Measurements from ENCODE around the gene CCDC87.

CCDC87 gene

GRCh38 chr11:66579017-66579606 is 13.8 kb downstream of the CCDC87 start:
- peak; percentile 92 for DNase-seq (ENCODE audit: low spot score)

DNA sequence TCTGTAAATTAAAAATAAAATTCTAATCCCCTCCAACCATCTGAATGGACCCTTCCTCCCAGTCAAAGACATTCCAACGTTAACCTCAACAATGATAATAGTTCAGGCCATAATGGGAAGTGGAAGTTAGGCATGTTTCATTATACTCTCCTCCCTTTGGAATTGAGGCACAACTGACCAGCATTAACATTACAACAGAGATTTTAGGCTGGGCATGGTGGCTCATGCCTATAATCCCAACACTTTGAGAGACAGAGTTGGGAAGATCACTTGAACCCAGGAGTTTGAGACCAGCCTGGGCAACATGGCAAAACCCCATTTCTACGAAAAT is 22.0 kb downstream of the CCDC87 start:
- DNase-seq (ENCODE audit: low spot score), result no peak

GRCh38 chr11:66570079-66570849 is 22.6 kb downstream of the CCDC87 start:
- no peak for DNase-seq (ENCODE audit: low spot score)

DNA sequence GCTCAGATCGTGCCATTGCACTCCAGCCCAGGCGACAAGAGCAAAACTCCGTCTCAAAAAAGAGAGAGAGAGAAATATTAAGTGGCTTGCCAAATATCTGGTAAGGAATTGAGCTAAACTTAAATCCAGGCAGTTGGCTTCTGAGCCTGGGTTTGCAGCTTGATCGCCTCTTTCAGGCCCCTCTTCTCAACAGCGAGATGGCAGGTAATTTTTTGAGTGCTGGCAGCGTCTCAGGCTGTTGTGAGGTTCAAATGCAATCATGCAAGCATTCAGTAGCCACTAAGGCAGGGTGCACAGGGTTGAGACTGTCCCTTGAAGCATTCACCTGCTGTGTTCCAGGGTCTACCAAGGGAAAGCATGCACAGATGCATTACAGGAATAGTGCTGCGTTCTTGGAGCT is 23.8 kb downstream of the CCDC87 start:
- no peak for DNase-seq (ENCODE audit: low spot score)

DNA sequence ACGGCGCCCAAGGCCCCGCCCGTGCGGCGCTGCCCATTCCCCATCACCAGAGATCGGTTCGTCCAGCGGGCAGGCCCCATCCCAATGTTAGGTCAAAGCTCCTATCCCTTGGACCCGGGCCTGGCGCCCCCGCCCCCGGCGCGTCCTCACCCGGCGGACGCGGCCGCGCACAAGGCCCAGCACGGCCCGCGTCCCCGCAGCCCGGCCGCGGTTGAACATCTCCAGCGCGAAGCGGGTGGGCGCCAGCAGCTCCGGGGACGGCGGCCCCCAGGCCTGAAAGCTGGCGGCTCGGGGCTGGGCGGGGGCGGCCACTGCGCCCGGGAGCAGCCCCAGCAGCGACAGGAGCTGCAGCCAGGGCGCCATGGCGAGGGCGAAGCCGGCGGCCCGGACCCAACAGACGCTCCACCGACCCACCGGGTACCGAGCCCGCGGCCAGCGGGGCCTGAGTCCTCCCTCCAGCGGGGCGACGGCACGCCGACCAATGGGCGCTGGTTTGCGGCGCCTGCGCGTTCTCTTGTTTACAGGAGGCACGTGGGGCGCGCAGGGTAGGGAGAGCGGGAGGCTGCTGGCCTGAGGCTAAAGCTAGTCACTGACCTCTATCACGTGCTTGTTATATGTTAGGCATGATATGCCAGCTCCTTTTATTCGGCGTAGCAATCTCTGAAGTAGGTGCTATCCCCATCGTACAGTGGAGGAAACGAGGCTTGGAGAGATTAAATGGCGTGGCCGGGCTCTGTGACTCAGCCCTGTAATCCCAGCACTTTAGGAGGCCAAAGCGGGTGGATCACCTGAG is 24.5 kb downstream of the CCDC87 start, which contains the start of gene CTSF:
TSS of gene CTSF (minus strand) at position 483 of the 793 bp plus-strand sequence. CDS start at position 363, 120 bp downstream.
- peak; percentile 99 for DNase-seq (ENCODE audit: low spot score)

GRCh38 chr11:66567787-66568123 is 25.1 kb downstream of the CCDC87 start:
- DNase-seq (ENCODE audit: low spot score), result no peak

GRCh38 chr11:66566221-66566620 is 26.6 kb downstream of the CCDC87 start:
- DNase-seq (ENCODE audit: low spot score), result no peak

- no peak for DNase-seq (ENCODE audit: low spot score)
Observed at GRCh38 chr11:66564984-66565383, 27.9 kb downstream of the CCDC87 start.

- DNase-seq (ENCODE audit: low spot score), result no peak
Observed at GRCh38 chr11:66564538-66564937, 28.3 kb downstream of the CCDC87 start.

DNA sequence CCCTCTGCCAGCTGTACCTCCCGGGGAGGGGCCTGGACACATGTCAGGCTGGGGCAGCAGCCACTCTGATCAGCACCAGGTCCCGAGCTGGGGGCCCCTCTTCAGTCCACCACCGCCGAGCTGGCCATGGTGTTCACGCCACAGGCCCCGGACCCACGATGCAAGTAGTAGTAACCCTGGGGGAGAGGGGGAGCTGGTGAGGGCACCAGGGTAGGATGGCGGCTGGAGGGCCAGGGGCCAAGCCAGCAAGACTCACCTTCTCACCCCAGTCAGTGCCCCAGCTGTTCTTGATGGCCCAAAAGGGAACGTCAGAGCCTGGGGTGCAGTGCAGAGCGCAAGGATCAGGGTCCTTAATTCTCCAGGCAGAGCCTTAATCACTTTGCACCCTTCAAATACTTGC is 29.0 kb downstream of the CCDC87 start:
- DNase-seq (ENCODE audit: low spot score), result no peak

DNA sequence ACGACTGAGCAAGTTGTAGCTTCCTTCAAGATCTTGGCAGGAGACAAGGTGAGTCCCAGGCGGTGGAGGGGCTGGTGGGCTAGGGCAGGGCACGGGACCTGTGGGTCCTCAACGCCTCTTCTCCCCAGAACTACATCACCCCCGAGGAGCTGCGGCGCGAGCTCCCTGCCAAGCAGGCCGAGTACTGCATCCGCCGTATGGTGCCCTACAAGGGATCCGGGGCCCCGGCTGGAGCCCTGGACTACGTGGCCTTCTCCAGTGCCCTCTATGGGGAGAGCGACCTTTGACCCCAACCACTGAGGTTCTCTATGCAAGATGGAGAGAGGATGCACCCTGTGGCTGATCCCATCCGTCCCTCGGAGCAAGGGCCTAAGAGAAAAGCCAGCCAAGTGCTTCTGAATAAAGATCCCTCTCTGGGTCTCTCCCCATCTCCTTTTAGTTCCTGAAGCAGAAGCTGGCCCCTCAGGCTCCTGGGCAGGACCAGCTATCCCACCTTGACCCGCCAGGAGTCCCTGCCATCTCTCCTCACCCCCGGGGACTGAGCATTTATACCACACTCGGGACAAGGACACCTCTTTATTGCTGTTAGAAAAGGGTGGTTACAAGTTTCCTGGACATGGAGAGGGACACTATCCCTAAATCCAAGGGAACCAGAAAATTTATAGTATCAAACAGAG is 29.8 kb downstream of the CCDC87 start:
- no peak for DNase-seq (ENCODE audit: low spot score)

DNA sequence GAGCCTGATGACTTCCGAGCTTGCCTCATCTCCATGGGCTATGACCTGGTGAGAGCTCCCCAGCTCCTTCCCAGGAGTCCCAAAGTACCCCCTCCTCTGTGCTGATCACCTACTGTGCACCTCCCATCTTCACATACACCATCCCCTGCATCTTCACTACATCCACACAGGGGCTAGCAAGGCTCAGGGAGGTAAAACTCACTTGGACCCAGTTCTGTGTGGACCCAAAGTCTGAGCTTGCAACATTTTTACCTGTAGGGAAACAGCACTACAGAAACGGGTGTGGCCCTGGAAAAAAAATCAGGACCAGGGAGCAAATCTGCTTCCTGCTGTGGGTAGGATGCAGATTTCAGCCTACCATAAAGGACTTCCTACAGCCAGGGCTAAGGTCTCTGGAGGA is 30.6 kb downstream of the CCDC87 start:
- DNase-seq (ENCODE audit: low spot score), result no peak

GRCh38 chr11:66561975-66562248 is 31.0 kb downstream of the CCDC87 start:
- DNase-seq (ENCODE audit: low spot score), result no peak

GRCh38 chr11:66561178-66561974 is 31.5 kb downstream of the CCDC87 start:
- no peak for DNase-seq (ENCODE audit: low spot score)

GRCh38 chr11:66559866-66560676 is 32.8 kb downstream of the CCDC87 start:
- DNase-seq (ENCODE audit: low spot score), result no peak

DNA sequence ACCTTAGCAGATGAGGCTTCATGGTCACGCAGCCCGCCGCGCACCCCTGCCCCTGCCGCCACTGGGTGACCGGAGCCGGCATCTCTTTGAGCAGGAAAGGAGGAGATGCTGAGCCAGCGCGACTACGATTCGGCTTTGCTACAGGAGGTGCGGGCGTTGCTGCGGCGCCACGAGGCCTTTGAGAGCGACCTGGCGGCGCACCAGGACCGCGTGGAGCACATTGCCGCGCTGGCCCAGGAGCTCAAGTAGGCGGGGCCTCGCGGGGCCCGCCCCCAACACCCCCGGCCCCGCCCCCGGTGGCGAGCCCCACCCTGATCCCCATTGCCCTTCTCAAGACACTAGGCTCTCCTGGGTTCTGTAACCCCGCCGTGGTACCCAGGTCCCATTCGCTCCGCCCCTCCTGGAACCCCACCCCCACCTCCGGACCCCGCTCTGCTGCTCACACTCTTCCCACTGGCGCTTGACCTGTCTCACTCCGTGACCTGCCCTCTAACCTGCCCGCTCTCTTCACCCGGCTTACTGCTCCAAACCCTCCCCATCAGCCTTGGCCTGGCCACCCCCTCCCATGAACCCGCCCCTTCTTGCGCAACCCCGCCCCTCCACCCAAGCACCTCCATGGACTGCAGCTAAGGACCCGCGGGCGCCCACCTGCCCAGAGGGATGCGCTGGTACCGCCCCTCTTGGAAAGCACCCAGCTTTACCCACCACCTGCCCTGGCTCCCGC is 33.6 kb downstream of the CCDC87 start:
- peak; percentile 47 for DNase-seq (ENCODE audit: low spot score)

- DNase-seq (ENCODE audit: low spot score), result no peak
Observed at GRCh38 chr11:66557733-66558326, 35.0 kb downstream of the CCDC87 start.

GRCh38 chr11:66556086-66556485 is 36.8 kb downstream of the CCDC87 start:
- no peak for DNase-seq (ENCODE audit: low spot score)

DNA sequence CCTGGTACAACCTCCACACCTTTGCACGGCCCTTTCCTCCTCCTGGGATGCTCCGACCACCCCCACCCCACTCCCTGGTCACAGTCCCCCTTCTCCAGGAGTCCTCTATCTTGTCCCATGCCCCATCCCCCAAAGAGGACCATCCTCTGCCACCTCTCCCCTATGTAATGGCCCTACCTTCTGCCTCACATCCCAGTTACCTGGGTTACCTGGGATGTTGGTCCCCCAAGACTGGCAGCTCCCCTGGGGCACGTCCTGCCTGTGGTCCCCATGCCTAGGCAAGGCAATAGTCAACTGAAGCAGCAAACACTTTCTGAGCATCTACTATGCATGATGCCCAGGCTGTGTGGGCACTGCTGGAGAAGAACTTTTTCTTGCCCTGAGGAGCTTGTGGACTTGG is 37.4 kb downstream of the CCDC87 start:
- no peak for DNase-seq (ENCODE audit: low spot score)

DNA sequence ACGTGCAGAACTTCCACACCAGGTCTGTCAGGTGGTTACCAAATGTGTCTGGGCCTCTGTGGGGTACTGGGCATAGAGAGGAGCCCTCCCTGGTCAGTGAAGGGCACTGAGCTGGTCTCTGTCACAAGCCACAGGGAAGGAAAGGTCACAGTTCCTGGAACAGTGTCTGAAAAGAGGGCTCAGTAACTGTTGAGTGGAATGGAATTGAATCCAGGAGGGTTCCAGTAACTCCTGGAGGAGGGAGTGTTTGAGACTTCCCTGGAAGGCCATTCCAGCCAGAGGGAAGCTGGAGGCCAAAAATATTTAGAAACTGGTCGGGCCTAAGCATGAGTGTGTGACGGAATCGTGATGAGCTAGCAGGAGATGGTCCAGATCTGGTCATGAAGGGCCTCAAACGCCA is 38.3 kb downstream of the CCDC87 start:
- no peak for DNase-seq (ENCODE audit: low spot score)
